ENCODE data around the gene TTLL12.

TTLL12 gene

GRCh38 chr22:43179146-43179910, 7.6 kb downstream of the TTLL12 start:
- Histone ChIP-seq H3K79me2 (ENCODE audit: insufficient read depth, low read depth) (peaks cover 19% of the 10 kb centered on the region), H3K36me3 (ENCODE audit: insufficient read depth) (peaks cover 2% of the 10 kb centered on the region; the same call in 1 of the 2 replicates), H3K27me3 (ENCODE audit: insufficient read depth, low read depth) (no peaks in the 10 kb centered on the region), H3K27ac (no peak overlapping the region), H3K4me2 (no peak overlapping the region), H2AFZ (ENCODE audit: low read depth) (no peak overlapping the region), H3K9ac (no peak overlapping the region), H4K20me1 (ENCODE audit: insufficient read depth) (no peaks in the 10 kb centered on the region), H3K4me1 (ENCODE audit: low read depth, poor library complexity, severe bottlenecking) (no peaks in the 10 kb centered on the region), H3K4me3 (IDR thresholded peaks at IDR 0.05; ENCODE audit: insufficient read depth, low read depth, low read length) (no peak overlapping the region)
- TF ChIP-seq CTCF (conservative IDR thresholded peaks at IDR 0.05; ENCODE audit: low read depth, low read length): no peak

- H3K36me3 ChIP-seq (ENCODE audit: insufficient read depth): peaks cover 2% of the 10 kb centered on the region; the same call in 1 of the 2 replicates
Observed at GRCh38 chr22:43177479-43177878, 9.5 kb downstream of the TTLL12 start.

GRCh38 chr22:43176090-43176489, 10.8 kb downstream of the TTLL12 start:
- TF ChIP-seq CTCF (conservative IDR thresholded peaks at IDR 0.05; ENCODE audit: low read depth, low read length): no peak
- peaks cover 2% of the 10 kb centered on the region; the same call in 1 of the 2 replicates for H3K36me3 ChIP-seq (ENCODE audit: insufficient read depth)

More at GRCh38 chr22:43177479-43177878, 9.5 kb downstream of the TTLL12 start:
- no peak overlapping the region for H2AFZ ChIP-seq (ENCODE audit: low read depth)
- no peak overlapping the region for H3K4me2 ChIP-seq
- no peak overlapping the region for H3K27ac ChIP-seq
- no peak overlapping the region for H3K4me3 ChIP-seq (IDR thresholded peaks at IDR 0.05; ENCODE audit: insufficient read depth, low read depth, low read length)
- no peaks in the 10 kb centered on the region for H3K4me1 ChIP-seq (ENCODE audit: low read depth, poor library complexity, severe bottlenecking)
- no peaks in the 10 kb centered on the region for H4K20me1 ChIP-seq (ENCODE audit: insufficient read depth)
- H3K27me3 ChIP-seq (ENCODE audit: insufficient read depth, low read depth): no peaks in the 10 kb centered on the region
- peaks cover 2% of the 10 kb centered on the region; the same call in 1 of the 2 replicates for H3K79me2 ChIP-seq (ENCODE audit: insufficient read depth, low read depth)
- no peak for TF ChIP-seq CTCF (conservative IDR thresholded peaks at IDR 0.05; ENCODE audit: low read depth, low read length)
- no peak overlapping the region for H3K9ac ChIP-seq

GRCh38 chr22:43174941-43175531, 11.9 kb downstream of the TTLL12 start:
- Histone ChIP-seq H3K27ac (no peak overlapping the region), H2AFZ (ENCODE audit: low read depth) (no peak overlapping the region), H3K4me3 (IDR thresholded peaks at IDR 0.05; ENCODE audit: insufficient read depth, low read depth, low read length) (no peak overlapping the region), H3K79me2 (ENCODE audit: insufficient read depth, low read depth) (no peaks in the 10 kb centered on the region), H3K4me1 (ENCODE audit: low read depth, poor library complexity, severe bottlenecking) (no peaks in the 10 kb centered on the region), H3K27me3 (ENCODE audit: insufficient read depth, low read depth) (no peaks in the 10 kb centered on the region), H3K9ac (no peak overlapping the region), H4K20me1 (ENCODE audit: insufficient read depth) (no peaks in the 10 kb centered on the region), H3K4me2 (no peak overlapping the region), H3K36me3 (ENCODE audit: insufficient read depth) (peaks cover 2% of the 10 kb centered on the region; the same call in 1 of the 2 replicates)
- no peak for TF ChIP-seq CTCF (conservative IDR thresholded peaks at IDR 0.05; ENCODE audit: low read depth, low read length)

More at GRCh38 chr22:43176090-43176489, 10.8 kb downstream of the TTLL12 start:
- Histone ChIP-seq H3K79me2 (ENCODE audit: insufficient read depth, low read depth) (no peaks in the 10 kb centered on the region), H3K4me1 (ENCODE audit: low read depth, poor library complexity, severe bottlenecking) (no peaks in the 10 kb centered on the region), H3K9ac (no peak overlapping the region), H3K4me2 (no peak overlapping the region), H4K20me1 (ENCODE audit: insufficient read depth) (no peaks in the 10 kb centered on the region), H3K27me3 (ENCODE audit: insufficient read depth, low read depth) (no peaks in the 10 kb centered on the region), H3K4me3 (IDR thresholded peaks at IDR 0.05; ENCODE audit: insufficient read depth, low read depth, low read length) (no peak overlapping the region), H3K27ac (no peak overlapping the region), H2AFZ (ENCODE audit: low read depth) (no peak overlapping the region)

All from KMS-11 (cell line).